ENCODE results near the gene CCN6.

CCN6 gene

GRCh38 chr6:112054001-112054400 lies at the start of gene CCN6:
TSS of gene CCN6 (plus strand) at chr6:112054104. CDS start at chr6:112054358, 254 bp downstream.
- DNase-seq = no peak

- DNase-seq = no peak
Measured at GRCh38 chr6:112004201-112005012, 49.5 kb upstream of the CCN6 start.

- no peak for DNase-seq
Measured at GRCh38 chr6:112005013-112005371, 48.9 kb upstream of the CCN6 start.

- no peak for DNase-seq
Measured at GRCh38 chr6:112007254-112007653, 46.6 kb upstream of the CCN6 start.

- no peak for DNase-seq
Measured at GRCh38 chr6:112007805-112008204, 46.1 kb upstream of the CCN6 start.

GRCh38 chr6:112008482-112008881 lies 45.4 kb upstream of the CCN6 start:
- DNase-seq = no peak

- DNase-seq = no peak
Measured at GRCh38 chr6:112010328-112010727, 43.6 kb upstream of the CCN6 start.

- no peak for DNase-seq
Measured at GRCh38 chr6:112013051-112013450, 40.9 kb upstream of the CCN6 start.

GRCh38 chr6:112014483-112014882 lies 39.4 kb upstream of the CCN6 start:
- DNase-seq = no peak

- no peak for DNase-seq
Measured at GRCh38 chr6:112015725-112016124, 38.2 kb upstream of the CCN6 start.

GRCh38 chr6:112016320-112016719 lies 37.6 kb upstream of the CCN6 start:
- no peak for DNase-seq

- DNase-seq = no peak
Measured at GRCh38 chr6:112017169-112017568, 36.7 kb upstream of the CCN6 start.

GRCh38 chr6:112017760-112018537 lies 36.0 kb upstream of the CCN6 start:
- DNase-seq = no peak

- peak; percentile 16 for DNase-seq
Measured at GRCh38 chr6:112018619-112019416, 35.1 kb upstream of the CCN6 start.

GRCh38 chr6:112019589-112019988 lies 34.3 kb upstream of the CCN6 start:
- no peak for DNase-seq

- DNase-seq = no peak
Measured at GRCh38 chr6:112021691-112022310, 32.1 kb upstream of the CCN6 start.

GRCh38 chr6:112022749-112023148 lies 31.2 kb upstream of the CCN6 start:
- DNase-seq = no peak

- DNase-seq = no peak
Measured at GRCh38 chr6:112024464-112024863, 29.4 kb upstream of the CCN6 start.

- no peak for DNase-seq
Measured at GRCh38 chr6:112026933-112027332, 27.0 kb upstream of the CCN6 start.

GRCh38 chr6:112027942-112028674 lies 25.8 kb upstream of the CCN6 start:
- DNase-seq = no peak

GRCh38 chr6:112029045-112029822 lies 24.7 kb upstream of the CCN6 start:
- DNase-seq = peak; percentile 22
